HTERT RPE-1 (cell line): ENCODE measurements around the gene FBXL7.
"Not testable (repeated sequence)": the region's sequence is repeated elsewhere in the genome, so short reads cannot be mapped to it uniquely, and the experiment has no call there.

Experiments used
- in situ Hi-C: fragments of 300-500 bp; cut with MboI; formaldehyde crosslinking; loops from 4 replicates; pipeline ENCODE4 v1.14.3; 2020; ENCODE audit warnings: low sequenced_read_pairs

FBXL7 gene

GRCh38 chr5:15844253-15844652 is 344.3 kb downstream of the FBXL7 start:
- in situ Hi-C loops = no loop called here

GRCh38 chr5:15844871-15845270 is 344.9 kb downstream of the FBXL7 start:
- in situ Hi-C loops = no loop called here

GRCh38 chr5:15850536-15850935 is 350.6 kb downstream of the FBXL7 start:
- in situ Hi-C loops = no loop called here

GRCh38 chr5:15850939-15851341 is 351.0 kb downstream of the FBXL7 start:
- in situ Hi-C loops = no loop called here

- in situ Hi-C loops = no loop called here
Observed at GRCh38 chr5:15852217-15852616, 352.2 kb downstream of the FBXL7 start.

- in situ Hi-C loops = no loop called here
Observed at GRCh38 chr5:15852949-15853348, 353.0 kb downstream of the FBXL7 start.

- in situ Hi-C loops = no loop called here
Observed at GRCh38 chr5:15858326-15858725, 358.3 kb downstream of the FBXL7 start.

GRCh38 chr5:15864536-15865215 is 364.7 kb downstream of the FBXL7 start:
- in situ Hi-C loops = no loop called here

GRCh38 chr5:15872259-15872658 is 372.3 kb downstream of the FBXL7 start:
- in situ Hi-C loops = not testable (repeated sequence)

- in situ Hi-C loops = no loop called here
Observed at GRCh38 chr5:15877914-15878313, 377.9 kb downstream of the FBXL7 start.

GRCh38 chr5:15880201-15880600 is 380.2 kb downstream of the FBXL7 start:
- in situ Hi-C loops = no loop called here

- in situ Hi-C loops = no loop called here
Observed at GRCh38 chr5:15885156-15885555, 385.2 kb downstream of the FBXL7 start.

- in situ Hi-C loops = no loop called here
Observed at GRCh38 chr5:15886156-15886555, 386.2 kb downstream of the FBXL7 start.

GRCh38 chr5:15887093-15887492 is 387.1 kb downstream of the FBXL7 start:
- in situ Hi-C loops = no loop called here

GRCh38 chr5:15889001-15889400 is 389.0 kb downstream of the FBXL7 start:
- in situ Hi-C loops = no loop called here

- in situ Hi-C loops = no loop called here
Observed at GRCh38 chr5:15893866-15894265, 393.9 kb downstream of the FBXL7 start.

GRCh38 chr5:15897656-15898055 is 397.7 kb downstream of the FBXL7 start:
- in situ Hi-C loops = no loop called here

- in situ Hi-C loops = no loop called here
Observed at GRCh38 chr5:15898641-15899040, 398.7 kb downstream of the FBXL7 start.

GRCh38 chr5:15899481-15899880 is 399.5 kb downstream of the FBXL7 start:
- in situ Hi-C loops = no loop called here

- in situ Hi-C loops = no loop called here
Observed at GRCh38 chr5:15901151-15901550, 401.2 kb downstream of the FBXL7 start.

- in situ Hi-C loops = no loop called here
Observed at GRCh38 chr5:15902066-15902465, 402.1 kb downstream of the FBXL7 start.

- in situ Hi-C loops = no loop called here
Observed at GRCh38 chr5:15904899-15905830, 405.2 kb downstream of the FBXL7 start.
